ENCODE data around the gene ORM1. TPM values are rescaled to one million over a fixed set of nuclear protein-coding genes. Genes with fewer than 3 reads are reported as not detected.
A peak's percentile ranks its signal among the peaks of the same experiment; 100 is the strongest.
"Not testable (repeated sequence)": the region's sequence is repeated elsewhere in the genome, so short reads cannot be mapped to it uniquely, and the experiment has no call there.

Gene ORM1
- total and polyA plus RNA-seq, 2 donors (not counting 3 experiments of a cell fraction or from before 2014, with no cell fraction given), result not detected

DNA sequence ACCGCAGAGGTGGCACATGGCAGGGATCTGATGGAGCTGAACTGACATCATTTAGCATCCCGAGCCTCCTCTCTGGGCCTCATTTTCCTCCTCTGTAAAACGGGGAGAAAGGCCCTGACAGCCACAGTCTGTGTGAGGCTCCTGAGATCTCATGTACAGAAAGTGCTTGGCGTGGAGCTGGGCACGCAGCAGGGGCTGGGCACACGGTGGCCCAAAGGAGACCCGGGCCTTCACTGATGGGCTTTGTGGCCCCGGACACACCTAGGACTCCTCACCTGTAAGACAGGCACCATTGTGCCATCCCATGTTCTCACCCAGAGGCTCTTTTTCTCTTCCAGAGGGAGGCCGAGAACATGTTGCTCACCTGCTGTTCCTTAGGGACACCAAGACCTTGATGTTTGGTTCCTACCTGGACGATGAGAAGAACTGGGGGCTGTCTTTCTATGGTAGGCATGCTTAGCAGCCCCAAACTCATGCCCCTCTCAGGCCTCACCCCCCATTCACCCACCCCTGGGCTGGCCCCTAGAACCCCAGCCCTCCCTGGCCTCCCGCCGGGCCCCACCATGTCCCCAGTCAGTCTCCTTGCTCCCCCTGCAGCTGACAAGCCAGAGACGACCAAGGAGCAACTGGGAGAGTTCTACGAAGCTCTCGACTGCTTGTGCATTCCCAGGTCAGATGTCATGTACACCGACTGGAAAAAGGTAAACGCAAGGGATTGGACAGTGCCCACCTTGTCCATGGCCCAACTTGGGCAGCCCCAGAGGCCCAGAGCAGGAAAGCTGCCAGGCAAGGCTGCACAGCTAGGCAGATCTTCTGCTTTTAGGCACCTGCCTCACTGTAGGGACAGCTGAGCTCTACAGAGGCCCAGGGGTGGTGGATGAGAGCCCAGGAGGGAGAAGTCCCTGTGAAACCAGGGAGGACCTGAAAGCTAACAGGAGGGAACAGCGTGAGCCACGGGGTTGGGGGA, 8.6 kb downstream of the ORM1 start:
- H3K9me1 ChIP-seq (replicated peaks; ENCODE audit: control insufficient read depth, extremely low read depth, insufficient read depth, low read length); H2AFZ ChIP-seq (ENCODE audit: low read depth, low read length); H3K4me1 ChIP-seq (ENCODE audit: control insufficient read depth, extremely low read depth, insufficient read depth, low read length); H3K4me3 ChIP-seq (replicated peaks in 1 of 3; ENCODE audit: insufficient read depth in 1 of 3, low read depth in 1 of 3, low read length in 3 of 3); BruUV-seq (replicated peaks); H3K9me3 ChIP-seq (replicated peaks; ENCODE audit: control insufficient read depth, insufficient read depth, low read length); DNase-seq (ENCODE audit: low read depth, low spot score); H3K4me2 ChIP-seq (ENCODE audit: insufficient read depth, low read length); H3K9ac ChIP-seq (replicated peaks; ENCODE audit: extremely low read depth, insufficient read depth, low read length); dilution Hi-C loops (cut with MboI; ENCODE audit: extremely low pct_ligation_motif_present, low sequenced_read_pairs); H3K79me2 ChIP-seq (ENCODE audit: control insufficient read depth, insufficient read depth, low read length); H3K27me3 ChIP-seq (ENCODE audit: control insufficient read depth in 2 of 2, insufficient read depth in 2 of 2, low read length in 2 of 2); H3K27ac ChIP-seq (ENCODE audit: insufficient read depth, low read depth, low read length); POLR2A ChIA-PET; H3K36me3 ChIP-seq (ENCODE audit: control insufficient read depth in 2 of 2, extremely low read depth in 1 of 2, insufficient read depth in 2 of 2, low read length in 2 of 2); H4K20me1 ChIP-seq (replicated peaks; ENCODE audit: control insufficient read depth, extremely low read depth, insufficient read depth, low read length): not testable (repeated sequence)
- CTCF ChIA-PET, result interaction anchor here (1.4 kb wide), 1 partner anchor 223 kb away, joined by 3 read pairs; no protein-coding TSS in a partner anchor
- peak; percentile 24 for FAIRE-seq
- intact Hi-C loops (cut with micrococcal nuclease), result loop anchor here (10.0 kb wide), 1 partner anchor 173 kb away; the partner anchor contains the start of gene WHRN

DNA sequence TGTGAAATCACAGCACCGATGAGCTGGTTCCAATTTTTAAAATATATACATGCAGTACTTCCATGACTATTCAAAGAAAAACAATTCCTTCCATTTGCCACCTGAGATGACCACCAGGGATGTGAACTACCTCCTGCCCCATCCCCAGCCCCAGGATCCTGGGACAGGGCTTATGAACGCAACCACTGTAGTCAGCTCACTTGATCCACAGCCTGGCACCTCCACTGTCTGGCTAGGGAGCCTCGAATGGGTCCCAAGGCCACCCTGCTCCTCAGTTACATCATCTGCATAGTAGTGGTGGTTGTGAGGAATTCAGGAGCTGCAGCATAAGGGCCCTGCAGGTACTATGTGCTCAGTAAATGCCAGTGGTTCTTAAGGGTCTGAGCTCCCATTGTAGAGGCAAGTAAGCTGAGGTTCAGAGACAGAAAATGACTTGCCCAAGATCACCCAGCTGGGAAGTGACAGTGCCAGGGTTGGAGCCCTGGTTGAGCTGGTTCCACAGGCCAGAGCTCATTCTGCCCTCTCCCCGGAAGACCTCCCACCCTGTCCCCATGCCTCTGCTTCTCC, 9.7 kb downstream of the ORM1 start:
- H3K9me3 ChIP-seq (replicated peaks; ENCODE audit: control insufficient read depth, insufficient read depth, low read length); dilution Hi-C loops (cut with MboI; ENCODE audit: extremely low pct_ligation_motif_present, low sequenced_read_pairs); H3K27me3 ChIP-seq (ENCODE audit: control insufficient read depth in 2 of 2, insufficient read depth in 2 of 2, low read length in 2 of 2); H3K27ac ChIP-seq (ENCODE audit: insufficient read depth, low read depth, low read length); DNase-seq (ENCODE audit: low read depth, low spot score); H2AFZ ChIP-seq (ENCODE audit: low read depth, low read length); H3K4me2 ChIP-seq (ENCODE audit: insufficient read depth, low read length); FAIRE-seq; H3K9me1 ChIP-seq (replicated peaks; ENCODE audit: control insufficient read depth, extremely low read depth, insufficient read depth, low read length); H3K4me3 ChIP-seq (replicated peaks in 1 of 3; ENCODE audit: insufficient read depth in 1 of 3, low read depth in 1 of 3, low read length in 3 of 3); H3K9ac ChIP-seq (replicated peaks; ENCODE audit: extremely low read depth, insufficient read depth, low read length); BruUV-seq (replicated peaks); H3K79me2 ChIP-seq (ENCODE audit: control insufficient read depth, insufficient read depth, low read length); H3K4me1 ChIP-seq (ENCODE audit: control insufficient read depth, extremely low read depth, insufficient read depth, low read length); H4K20me1 ChIP-seq (replicated peaks; ENCODE audit: control insufficient read depth, extremely low read depth, insufficient read depth, low read length); POLR2A ChIA-PET: not testable (repeated sequence)
- intact Hi-C loops (cut with micrococcal nuclease), result loop anchor here (10.0 kb wide), 1 partner anchor 172 kb away; the partner anchor contains the start of gene WHRN
- CTCF ChIA-PET, result interaction anchor here (1.4 kb wide), 1 partner anchor 224 kb away, joined by 3 read pairs; no protein-coding TSS in a partner anchor
- H3K36me3 ChIP-seq (ENCODE audit: control insufficient read depth in 2 of 2, extremely low read depth in 1 of 2, insufficient read depth in 2 of 2, low read length in 2 of 2), result peaks cover 0 to 13% of the 10 kb centered on the region in 2 experiments

DNA sequence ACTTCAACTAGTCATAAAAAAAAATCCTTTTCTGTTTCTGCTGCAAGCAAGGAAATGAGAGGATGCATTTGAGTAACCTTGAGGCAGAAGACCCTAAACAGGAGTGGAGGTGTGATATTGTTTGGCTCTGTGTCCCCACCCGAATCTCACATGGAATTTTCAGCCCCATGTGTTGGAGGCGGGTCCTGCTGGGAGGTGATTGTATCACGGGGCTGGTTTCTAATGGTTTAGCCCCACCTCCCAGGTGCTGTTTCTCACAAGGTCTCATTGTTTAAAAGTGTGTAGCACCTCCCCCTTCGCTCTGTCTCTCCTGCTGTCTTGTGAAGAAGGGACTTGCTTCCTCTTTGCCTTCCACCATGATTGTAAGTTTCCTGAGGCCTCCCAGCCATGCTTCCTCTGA, 10.8 kb downstream of the ORM1 start:
- POLR2A ChIA-PET; CTCF ChIA-PET; H2AFZ ChIP-seq (ENCODE audit: low read depth, low read length); H3K27me3 ChIP-seq (ENCODE audit: control insufficient read depth in 2 of 2, insufficient read depth in 2 of 2, low read length in 2 of 2); H3K4me1 ChIP-seq (ENCODE audit: control insufficient read depth, extremely low read depth, insufficient read depth, low read length); H3K27ac ChIP-seq (ENCODE audit: insufficient read depth, low read depth, low read length); H4K20me1 ChIP-seq (replicated peaks; ENCODE audit: control insufficient read depth, extremely low read depth, insufficient read depth, low read length); H3K79me2 ChIP-seq (ENCODE audit: control insufficient read depth, insufficient read depth, low read length); H3K9me1 ChIP-seq (replicated peaks; ENCODE audit: control insufficient read depth, extremely low read depth, insufficient read depth, low read length); H3K9ac ChIP-seq (replicated peaks; ENCODE audit: extremely low read depth, insufficient read depth, low read length); H3K4me3 ChIP-seq (replicated peaks in 1 of 3; ENCODE audit: insufficient read depth in 1 of 3, low read depth in 1 of 3, low read length in 3 of 3); H3K4me2 ChIP-seq (ENCODE audit: insufficient read depth, low read length); BruUV-seq (replicated peaks); DNase-seq (ENCODE audit: low read depth, low spot score); dilution Hi-C loops (cut with MboI; ENCODE audit: extremely low pct_ligation_motif_present, low sequenced_read_pairs); H3K9me3 ChIP-seq (replicated peaks; ENCODE audit: control insufficient read depth, insufficient read depth, low read length): not testable (repeated sequence)
- FAIRE-seq, result peak; percentile 73
- intact Hi-C loops (cut with micrococcal nuclease), result loop anchor here (10.0 kb wide), 1 partner anchor 171 kb away; the partner anchor contains the start of gene WHRN
- peaks cover 0 to 20% of the 10 kb centered on the region in 2 experiments for H3K36me3 ChIP-seq (ENCODE audit: control insufficient read depth in 2 of 2, extremely low read depth in 1 of 2, insufficient read depth in 2 of 2, low read length in 2 of 2)
